Measurements from ENCODE around the gene ARL6IP5.

Gene ARL6IP5

DNA sequence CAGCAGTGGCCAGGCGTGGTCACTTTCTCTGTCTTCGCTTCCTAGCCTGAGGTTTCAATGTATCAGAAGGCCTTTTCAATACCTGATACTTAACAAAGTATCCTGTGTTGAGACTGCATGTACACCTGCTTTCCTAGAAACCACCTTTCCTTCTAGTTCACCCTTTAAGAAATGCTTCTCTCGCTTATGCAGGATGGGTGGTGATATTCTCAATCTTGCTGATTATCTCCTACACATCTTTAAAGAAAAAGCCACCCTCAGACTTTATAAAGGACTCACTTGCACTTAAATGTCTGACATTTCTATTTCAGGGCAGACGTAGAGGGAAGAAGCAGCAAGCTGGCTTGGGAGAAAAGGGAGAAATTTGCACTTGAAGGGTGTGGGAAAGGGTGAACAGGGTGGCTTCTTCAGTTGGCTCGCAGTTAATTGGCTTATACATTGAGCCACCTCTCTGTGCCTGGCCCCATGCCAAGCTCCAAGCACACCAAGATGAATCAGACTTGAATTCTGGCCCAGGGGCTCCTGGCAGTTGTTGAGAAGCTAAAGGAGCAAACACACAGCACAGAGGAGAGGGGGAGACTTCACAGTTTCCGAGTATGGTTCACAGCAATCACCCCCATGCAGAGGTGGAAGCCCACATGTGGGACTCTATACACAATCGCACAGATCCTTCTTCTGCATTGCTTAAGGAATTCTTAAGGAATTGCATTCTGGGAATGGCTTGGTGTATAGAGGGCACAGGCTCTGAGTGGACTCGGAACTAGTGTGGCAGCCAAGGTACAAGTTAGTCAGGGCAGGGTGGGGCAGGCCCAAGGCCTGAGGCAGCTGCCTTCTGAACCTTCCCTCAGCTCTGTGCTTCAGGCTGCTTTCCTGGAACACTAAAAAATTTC is 1.3 kb downstream of the ARL6IP5 start:
- no peak for DNase-seq (ENCODE audit: low read depth, low spot score)

DNA sequence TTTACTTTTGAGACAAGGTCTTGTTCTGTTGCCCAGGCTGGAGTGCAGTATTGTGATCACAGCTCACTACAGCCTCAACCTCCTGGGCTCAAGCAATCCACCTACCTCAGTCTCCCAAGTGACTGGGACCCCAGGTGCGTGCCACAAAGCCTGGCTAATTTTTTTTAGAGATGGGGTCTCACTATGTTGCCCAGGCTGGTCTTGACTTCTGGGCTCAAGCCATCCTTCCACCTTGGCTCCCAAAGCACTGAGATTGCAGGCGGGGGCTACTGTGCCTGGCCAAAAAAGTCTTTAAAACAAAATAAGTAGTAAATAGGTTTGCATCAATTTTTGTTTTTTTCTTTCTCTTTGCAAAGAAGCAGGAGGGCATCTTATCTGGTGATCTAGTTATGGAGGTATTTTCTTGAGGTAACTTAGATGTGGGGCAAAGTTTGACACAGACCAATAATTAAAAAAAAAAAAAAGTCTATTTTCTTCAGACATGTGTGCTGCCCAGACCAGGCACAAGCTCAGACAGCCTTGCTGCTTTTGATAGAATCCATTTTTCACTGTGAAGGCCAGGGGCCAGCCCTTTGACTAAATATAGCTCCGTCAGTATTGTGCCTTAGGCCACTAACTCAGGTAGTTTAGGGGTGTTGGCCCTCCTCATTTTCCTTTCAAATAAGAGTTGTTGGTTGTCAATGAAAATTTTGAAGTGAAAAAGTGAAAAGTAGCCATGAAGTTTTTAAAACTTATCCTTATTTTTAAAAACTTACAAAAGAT is 2.5 kb downstream of the ARL6IP5 start:
- DNase-seq (ENCODE audit: low read depth, low spot score): no peak

DNA sequence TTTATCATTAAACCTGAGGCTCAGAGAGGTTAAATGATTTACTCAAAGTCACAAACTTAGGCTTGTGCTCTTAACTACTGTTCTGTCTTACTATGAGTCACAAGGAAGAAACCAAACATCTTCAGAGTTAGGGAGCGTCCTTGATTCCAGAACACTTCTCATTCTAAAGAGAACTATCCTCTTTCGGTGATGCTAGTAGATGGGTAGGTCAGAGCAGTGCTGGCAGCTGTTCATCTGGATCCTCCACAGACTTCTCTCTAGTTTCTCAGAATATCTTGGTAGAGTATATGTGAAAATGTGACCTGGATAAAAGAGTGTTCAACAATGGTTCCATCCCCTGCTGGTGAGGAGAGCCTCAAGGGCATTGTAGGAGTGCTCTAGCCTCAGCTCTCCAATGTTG is 3.3 kb downstream of the ARL6IP5 start:
- no peak for DNase-seq (ENCODE audit: low read depth, low spot score)

DNA sequence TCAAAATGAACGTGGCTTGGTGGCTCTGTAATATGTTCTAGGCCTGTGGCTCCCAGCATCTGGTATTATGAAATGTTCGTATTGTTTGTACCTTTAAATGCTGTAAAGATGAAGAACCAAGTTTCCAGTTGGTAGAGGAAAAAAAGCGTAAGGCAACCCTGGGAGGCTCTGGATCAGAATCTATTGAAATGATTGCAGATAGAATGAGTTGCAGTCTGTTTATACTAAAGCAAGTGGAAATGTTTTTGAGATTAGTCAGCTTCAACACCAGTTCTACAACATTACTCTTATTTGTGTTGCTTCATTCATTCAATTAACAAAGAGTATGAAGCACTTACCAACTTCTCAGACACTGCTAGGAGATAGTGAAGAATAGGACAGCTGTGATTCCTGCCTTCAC is 5.3 kb downstream of the ARL6IP5 start:
- no peak for DNase-seq (ENCODE audit: low read depth, low spot score)

DNA sequence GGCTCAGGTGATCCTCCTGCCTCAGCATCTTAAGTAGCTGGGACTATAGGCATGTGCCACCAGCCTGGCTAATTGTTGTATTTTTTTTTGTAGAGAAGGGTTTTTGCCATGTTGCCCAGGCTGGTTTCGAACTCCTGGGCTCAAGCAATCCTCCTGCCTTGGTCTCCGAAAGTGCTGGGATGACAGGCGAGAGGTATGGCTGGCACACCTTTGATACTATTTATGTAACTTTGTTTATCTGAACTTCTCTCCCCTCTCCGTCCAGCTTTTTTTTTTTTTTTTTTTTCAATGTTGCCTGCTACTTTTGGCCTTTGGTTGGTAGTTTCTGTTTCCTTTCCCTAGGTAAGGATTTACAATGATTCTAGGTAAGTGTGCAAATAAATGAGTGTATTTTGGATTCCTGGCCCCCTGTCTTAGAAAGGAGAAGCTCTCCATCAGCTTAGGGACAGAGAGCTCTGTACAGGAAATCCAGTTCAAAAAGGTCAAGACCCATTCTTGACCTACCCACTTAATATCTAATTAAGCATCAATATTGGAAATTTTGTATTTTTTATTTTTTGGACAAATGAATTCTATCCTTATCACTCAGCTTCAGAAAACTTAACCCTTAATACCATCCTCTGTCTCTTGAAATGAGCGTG is 6.8 kb downstream of the ARL6IP5 start:
- no peak for DNase-seq (ENCODE audit: low read depth, low spot score)

DNA sequence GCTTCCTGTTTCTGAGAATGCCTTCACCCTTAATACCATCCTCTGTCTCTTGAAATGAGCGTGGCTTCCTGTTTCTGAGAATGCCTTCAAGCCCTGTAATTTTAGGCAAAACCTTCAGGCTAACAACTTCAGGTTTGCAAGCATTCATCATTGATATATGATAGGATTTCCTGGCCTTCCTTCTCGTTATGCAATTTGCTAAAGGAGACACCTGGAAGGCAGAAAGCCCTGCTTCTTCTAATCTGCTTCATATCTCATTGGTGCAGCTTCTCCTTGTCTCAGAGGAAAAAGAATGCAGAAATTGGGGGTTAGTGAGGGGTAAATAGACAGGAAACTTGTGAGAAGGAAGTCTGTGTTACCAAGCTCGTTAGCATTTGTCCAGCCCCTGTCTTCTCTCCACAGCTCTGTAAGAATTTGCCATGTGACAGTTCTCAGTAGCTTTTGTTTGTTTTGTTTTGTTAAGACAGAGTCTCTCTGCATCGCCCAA is 7.3 kb downstream of the ARL6IP5 start:
- no peak for DNase-seq (ENCODE audit: low read depth, low spot score)

DNA sequence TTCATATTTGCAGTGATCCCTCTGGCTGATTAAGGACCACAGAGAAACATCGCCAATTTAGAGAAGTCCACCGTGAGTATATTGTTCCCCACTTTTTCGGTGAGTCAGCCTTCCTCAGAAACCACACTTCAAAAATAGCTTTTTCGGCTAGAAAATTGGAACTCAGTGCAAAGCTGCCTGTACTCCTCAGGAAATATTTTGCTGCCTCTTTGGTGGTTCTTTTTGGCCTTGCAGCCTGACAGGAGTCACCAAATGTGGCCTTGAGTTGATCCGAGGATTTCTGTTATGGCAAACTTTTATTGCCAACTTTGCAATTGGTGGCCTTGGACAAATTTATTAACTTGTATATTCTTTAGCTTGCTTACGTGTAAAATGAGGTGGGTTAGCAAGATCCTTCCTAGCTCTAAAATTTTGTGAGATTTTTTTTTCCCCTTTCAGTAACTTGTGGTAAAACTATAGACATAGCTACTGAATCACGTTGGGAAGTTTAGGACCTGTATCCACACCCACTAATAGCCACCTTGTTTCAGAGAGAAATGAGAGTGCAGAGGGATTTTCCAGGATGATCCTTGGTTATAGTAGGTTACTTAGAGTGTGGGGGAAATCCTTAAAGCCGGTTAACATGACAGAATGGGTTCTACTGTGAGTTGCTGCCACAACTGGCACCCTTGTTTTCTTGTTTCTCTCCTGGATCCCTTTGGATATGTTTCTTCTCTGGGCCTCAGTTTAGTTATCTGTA is 9.9 kb downstream of the ARL6IP5 start:
- DNase-seq (ENCODE audit: low read depth, low spot score): no peak

DNA sequence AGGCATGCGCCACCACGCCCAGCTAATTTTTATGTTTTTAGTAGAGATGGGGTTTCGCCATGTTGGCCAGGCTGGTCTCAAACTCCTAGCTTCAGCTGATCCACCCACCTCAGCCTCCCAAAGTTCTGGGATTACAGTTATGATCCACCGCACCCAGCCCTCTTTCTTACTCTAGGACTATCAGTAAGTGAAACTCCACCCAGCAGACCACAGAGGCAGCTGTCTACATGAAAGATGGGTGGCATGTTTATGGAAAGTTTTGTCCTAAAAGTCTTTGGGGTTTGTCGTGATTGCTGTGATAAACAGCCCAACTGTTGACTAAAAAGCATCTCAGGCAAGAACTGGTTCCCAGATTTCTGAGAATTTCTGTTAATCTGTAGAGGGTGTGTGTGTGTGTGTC is 10.9 kb downstream of the ARL6IP5 start:
- no peak for DNase-seq (ENCODE audit: low read depth, low spot score)

DNA sequence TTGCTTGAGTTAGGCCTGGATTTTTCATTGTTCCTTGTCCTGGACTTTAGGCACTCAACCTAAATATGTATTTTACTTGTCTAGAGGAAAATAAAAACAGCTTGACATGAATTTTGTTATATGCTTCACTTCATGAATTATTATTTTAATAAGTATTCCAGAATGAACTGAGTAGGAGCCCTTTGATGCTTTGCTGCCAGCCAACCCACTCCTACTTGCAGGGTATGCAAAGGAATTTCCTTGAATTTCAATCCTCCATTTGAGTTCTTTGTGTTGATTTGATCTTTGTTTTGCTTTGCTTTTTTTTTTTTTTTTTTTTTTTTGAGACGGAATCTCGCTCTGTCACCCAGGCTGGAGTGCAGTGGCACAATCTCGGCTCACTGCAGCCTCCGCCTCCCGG is 11.6 kb downstream of the ARL6IP5 start:
- DNase-seq (ENCODE audit: low read depth, low spot score): no peak

DNA sequence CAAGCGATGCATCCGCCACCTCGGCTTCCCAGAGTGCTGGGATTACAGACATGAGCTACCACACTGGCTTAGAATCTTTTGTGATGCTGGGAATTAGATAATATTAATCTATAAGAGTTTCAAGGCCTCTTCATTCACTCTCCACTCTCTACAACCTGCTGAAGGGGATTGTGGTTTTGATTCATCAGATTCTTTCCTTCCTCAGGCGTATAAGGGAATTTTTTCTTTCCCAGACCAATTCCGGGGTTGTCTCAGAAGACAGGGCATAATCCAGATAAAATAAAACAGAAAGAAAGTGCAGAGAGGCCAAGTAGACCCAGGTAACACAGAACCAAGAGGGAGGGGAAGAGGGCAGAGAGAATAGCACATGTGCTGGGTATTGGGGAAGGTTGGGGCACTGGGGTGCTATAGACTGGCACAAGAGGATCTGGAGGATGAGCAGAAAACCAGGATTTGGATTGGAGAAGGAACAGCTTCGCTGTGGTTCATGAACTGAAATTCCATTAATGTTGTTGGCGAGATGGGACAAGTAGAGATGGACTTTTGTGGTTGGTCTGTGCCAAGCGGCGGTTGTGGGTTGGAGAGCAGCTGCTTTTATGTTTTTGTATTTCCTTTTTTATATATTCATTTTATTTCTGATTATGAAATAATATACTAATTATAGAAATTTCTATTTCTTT is 12.8 kb downstream of the ARL6IP5 start:
- no peak for DNase-seq (ENCODE audit: low read depth, low spot score)

DNA sequence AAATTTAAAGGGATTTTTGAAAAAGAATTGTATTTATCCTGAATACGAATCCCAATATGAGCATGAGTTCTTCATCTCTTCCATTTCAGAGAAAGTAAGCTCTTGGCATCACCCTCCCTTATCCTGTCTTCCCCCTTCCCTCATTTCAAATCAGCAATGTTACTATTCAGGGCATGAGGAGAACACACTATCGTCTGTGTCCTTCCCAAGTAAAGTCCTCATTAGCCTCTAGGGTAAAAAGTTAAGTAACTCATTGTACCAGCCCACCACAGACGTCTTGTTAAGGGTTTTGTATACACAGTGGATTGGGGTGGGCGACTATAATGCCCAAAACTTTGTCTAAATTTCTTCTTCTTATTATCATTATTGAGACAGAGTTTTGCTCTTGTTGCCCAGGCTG is 14.8 kb downstream of the ARL6IP5 start:
- DNase-seq (ENCODE audit: low read depth, low spot score): no peak

DNA sequence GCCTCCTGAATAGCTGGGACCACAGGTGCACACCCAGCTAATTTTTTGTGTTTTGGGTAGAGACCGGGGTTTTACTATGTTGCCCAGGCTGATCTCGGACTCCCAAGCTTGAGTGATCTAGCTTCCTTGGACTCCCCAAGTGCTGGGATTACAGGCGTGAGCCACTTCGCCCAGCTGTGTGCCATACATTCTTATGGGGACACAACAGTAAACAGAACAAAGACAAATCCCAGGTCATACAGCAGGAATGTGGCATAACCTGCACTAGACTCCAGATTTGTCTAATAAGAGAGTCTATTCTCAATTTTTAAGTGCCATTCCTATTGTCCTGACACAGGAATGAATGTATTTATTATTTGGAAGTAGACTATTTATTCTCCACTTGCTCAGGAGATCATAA is 17.6 kb downstream of the ARL6IP5 start:
- no peak for DNase-seq (ENCODE audit: low read depth, low spot score)

DNA sequence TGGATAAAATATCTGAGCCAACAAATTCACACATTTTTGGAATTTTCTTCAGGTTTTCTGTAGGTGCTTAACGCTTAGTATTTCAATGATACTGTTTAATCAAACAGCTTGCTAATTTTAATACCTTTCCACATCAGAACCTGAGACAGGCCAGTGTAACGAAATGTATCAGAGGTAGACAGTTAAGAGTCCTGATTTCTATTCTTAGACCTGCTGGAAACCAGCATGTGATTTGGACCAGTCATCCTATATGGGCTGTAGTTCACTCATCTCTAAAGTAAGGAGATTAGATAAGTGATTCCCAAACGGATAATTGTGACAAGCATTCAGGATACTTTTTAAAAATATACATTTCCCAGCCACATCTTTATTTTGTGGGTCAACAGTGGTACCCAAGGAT is 18.4 kb downstream of the ARL6IP5 start:
- no peak for DNase-seq (ENCODE audit: low read depth, low spot score)

DNA sequence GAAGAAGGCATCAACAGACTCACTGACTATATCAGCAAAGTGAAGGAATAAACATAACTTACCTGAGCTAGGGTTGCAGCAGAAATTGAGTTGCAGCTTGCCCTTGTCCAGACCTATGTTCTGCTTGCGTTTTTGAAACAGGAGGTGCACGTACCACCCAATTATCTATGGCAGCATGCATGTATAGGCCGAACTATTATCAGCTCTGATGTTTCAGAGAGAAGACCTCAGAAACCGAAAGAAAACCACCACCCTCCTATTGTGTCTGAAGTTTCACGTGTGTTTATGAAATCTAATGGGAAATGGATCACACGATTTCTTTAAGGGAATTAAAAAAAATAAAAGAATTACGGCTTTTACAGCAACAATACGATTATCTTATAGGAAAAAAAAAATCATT is 19.8 kb downstream of the ARL6IP5 start:
- no peak for DNase-seq (ENCODE audit: low read depth, low spot score)

DNA sequence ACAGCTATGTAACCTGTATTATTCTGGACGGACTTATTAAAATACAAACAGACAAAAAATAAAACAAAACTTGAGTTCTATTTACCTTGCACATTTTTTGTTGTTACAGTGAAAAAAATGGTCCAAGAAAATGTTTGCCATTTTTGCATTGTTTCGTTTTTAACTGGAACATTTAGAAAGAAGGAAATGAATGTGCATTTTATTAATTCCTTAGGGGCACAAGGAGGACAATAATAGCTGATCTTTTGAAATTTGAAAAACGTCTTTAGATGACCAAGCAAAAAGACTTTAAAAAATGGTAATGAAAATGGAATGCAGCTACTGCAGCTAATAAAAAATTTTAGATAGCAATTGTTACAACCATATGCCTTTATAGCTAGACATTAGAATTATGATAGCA is 20.6 kb downstream of the ARL6IP5 start:
- DNase-seq (ENCODE audit: low read depth, low spot score): no peak

DNA sequence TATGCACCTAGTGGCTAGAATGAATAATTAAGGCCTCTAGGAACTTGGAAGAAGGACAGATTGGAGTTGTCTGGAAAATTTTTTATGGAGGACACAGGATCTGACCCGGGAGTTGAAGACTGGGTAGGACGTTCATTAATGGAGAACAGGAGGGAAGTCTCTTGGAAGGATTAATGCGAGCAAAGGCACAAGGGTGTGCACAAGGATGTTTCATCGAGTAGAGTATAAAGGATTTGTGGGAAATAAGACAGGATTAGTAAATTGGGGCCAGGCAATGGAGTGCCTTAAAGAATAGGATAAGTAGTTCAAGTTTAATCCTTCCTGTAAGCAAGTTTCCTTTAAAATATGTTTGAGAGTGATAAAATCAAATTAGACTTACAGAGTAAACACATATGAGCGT is 23.1 kb downstream of the ARL6IP5 start:
- no peak for DNase-seq (ENCODE audit: low read depth, low spot score)

DNA sequence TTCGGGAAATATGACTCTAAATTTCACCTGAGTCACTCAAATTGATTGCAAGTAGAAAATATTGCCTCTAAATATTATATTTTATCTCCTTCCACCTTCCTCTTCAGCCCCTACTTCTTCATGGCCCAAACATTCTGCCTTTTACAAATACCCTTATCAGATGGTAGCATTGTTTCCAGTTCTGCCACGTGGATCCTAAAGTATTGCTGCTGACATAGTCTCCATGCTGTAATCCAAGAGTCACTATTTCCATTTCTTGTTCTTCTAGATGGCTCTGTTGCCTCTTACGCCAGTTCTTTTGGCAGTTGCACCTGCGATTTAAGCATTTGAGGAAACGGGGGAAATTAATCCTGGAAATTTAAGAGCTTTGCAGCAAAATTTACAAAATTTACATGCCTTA is 24.1 kb downstream of the ARL6IP5 start:
- DNase-seq (ENCODE audit: low read depth, low spot score): no peak

DNA sequence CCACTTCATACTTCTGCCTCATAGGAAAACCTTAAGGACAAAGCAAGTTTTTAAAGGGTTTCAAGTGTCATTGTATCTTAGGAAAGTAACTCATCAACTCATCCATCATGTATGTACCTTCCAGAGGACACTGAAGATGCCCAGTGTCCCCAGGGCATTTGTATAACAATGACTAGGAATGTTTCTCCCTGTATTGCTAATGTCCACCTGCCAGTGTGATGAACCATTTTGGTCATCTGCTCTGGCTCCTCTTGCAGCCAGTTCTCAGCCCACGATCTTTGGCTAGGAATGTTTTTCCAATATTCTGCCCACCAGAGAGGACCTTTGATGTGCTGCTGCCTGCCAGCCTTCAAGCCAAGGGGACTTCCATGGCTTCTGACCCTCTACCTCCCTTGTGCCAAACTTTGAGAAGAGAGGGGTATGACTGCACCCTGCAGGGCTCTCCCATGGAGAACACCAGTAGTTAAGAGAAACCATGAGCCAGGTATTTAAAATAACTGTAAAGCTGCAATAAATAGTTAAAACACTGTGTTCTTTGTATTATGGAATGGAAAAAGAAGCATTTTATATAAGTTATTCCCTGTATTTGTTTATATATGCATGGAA is 26.3 kb downstream of the ARL6IP5 start:
- DNase-seq (ENCODE audit: low read depth, low spot score): peak; percentile 7

DNA sequence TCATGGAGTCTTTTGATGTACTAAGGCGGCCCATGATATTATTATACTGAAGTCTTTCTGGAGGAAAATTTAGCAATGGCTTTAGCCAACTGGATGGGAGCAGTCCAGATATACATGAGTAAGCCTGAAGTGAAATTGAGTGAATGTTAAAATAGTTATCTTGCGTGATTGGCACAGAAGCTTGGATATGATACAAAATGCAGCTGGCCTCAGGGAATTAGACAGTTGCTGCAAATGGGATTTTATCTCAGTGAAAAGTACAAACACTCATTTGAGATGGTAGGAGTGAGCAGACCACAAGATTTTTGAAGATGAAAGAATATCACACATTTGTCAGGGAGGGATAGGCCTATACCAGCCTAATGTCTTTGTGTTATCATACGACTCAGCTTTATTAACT is 28.8 kb downstream of the ARL6IP5 start:
- no peak for DNase-seq (ENCODE audit: low read depth, low spot score)

DNA sequence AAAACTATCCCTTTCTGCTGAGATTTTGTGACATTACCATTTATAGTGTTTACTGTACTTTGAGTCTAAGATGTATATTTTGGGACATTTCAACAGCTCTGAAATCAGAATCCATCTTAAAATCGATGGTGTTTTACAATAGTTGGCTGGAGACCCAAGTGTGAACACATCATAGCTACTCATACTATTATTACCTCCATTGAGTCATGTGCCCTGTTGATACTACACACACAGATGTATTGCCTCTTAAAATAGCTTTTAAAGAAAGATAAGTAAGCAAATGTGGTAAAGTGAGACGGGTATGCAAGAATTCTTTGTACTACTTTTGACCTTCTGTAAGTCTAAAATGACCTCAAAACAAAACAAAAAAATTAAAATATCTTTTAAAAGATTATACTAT is 31.0 kb downstream of the ARL6IP5 start:
- no peak for DNase-seq (ENCODE audit: low read depth, low spot score)

DNA sequence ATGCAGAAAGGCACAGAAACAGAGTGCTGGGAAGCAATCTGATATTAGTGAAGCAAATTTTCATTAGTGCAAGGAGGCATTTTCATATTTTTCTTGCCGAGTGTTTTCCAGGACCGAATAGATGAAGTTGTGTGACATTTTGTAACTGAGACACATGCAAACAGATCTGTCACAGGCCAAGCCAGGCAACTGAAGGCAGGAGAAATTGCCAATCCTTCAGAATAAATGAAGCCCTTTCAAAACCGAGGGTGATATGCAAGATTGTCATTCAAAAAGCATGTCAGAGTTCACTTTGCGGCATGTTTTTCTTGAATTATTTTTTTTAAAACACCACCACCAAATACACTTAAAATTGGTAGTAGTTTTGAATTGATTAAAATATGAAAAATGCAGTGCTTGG is 31.4 kb downstream of the ARL6IP5 start:
- DNase-seq (ENCODE audit: low read depth, low spot score): no peak
